Activated CD8-positive, alpha-beta memory T cell treated with anti-CD3 and anti-CD28 coated beads for 1 hour (primary cell): ENCODE results near the gene KIAA1958.
"Not testable (repeated sequence)": the region's sequence is repeated elsewhere in the genome, so short reads cannot be mapped to it uniquely, and the experiment has no call there.

ENCODE experiments used
- DNase-seq, 2 donors: peaks; one replicate each; pipeline ENCODE4 v3.0.0-alpha.2; 2020; ENCODE audit warnings: low read depth in 1 of 2; ENCODE audit errors: extremely low read depth in 1 of 2

Gene KIAA1958

DNA sequence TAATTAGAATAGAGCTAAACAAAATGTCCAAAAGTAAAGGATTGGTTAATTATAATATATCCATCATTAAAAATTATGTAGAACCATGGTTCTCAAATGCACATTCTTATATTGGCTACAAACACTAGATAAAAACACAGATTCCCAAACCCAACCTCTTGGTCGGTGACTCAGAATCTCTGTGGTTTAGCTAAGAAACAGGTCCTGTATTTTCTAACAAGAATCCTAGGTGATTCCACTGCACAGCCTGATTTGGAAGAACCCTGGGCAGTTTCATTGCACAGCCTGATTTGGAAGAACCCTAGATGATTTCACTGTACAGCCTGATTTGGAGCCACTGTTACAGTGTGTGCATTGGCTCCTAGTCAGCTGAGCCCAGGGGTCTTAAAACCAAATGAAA, 67.9 kb downstream of the KIAA1958 start:
- DNase-seq = no peak

GRCh38 chr9:112555101-112555643, 68.5 kb downstream of the KIAA1958 start:
- DNase-seq = no peak

- no peak for DNase-seq
These were observed 69.3 kb downstream of the KIAA1958 start for GRCh38 chr9:112555844-112556482.

- DNase-seq = no peak
These were observed 70.1 kb downstream of the KIAA1958 start for GRCh38 chr9:112556497-112557442.

- no peak for DNase-seq
These were observed 71.8 kb downstream of the KIAA1958 start for GRCh38 chr9:112558476-112558875.

GRCh38 chr9:112558978-112559377, 72.4 kb downstream of the KIAA1958 start:
- DNase-seq = no peak

GRCh38 chr9:112559629-112560413, 73.2 kb downstream of the KIAA1958 start:
- DNase-seq = no peak

- DNase-seq = no peak
These were observed 75.8 kb downstream of the KIAA1958 start for GRCh38 chr9:112562235-112562958.

- no peak for DNase-seq
These were observed 82.6 kb downstream of the KIAA1958 start for GRCh38 chr9:112569186-112569585.

- DNase-seq = no peak
These were observed 84.1 kb downstream of the KIAA1958 start for GRCh38 chr9:112570671-112571167.

- DNase-seq = no peak
These were observed 85.2 kb downstream of the KIAA1958 start for GRCh38 chr9:112571624-112572355.

GRCh38 chr9:112572416-112572815, 85.8 kb downstream of the KIAA1958 start:
- no peak for DNase-seq

- no peak for DNase-seq
These were observed 87.4 kb downstream of the KIAA1958 start for GRCh38 chr9:112574008-112574407.

DNA sequence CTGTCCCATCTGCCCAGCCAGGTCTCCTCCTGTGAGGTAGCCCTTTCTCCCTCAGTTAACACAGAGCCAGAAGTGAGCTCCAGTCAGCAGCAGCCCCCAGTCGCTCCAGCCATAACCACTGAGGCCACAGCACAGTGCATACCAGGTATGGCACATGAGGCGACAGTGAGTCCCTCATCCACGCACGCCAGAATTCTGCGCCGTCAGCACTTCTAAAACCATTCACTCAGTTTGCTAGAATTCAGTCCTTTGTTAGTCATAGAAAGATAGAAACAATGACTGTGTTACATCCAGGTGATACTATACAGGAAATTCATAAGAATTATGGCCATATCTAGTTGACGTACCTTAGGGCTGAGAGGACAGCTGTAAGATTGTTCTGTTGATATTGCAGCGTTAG, 88.5 kb downstream of the KIAA1958 start:
- no peak for DNase-seq

- no peak for DNase-seq
These were observed 95.0 kb downstream of the KIAA1958 start for GRCh38 chr9:112581469-112582176.

DNA sequence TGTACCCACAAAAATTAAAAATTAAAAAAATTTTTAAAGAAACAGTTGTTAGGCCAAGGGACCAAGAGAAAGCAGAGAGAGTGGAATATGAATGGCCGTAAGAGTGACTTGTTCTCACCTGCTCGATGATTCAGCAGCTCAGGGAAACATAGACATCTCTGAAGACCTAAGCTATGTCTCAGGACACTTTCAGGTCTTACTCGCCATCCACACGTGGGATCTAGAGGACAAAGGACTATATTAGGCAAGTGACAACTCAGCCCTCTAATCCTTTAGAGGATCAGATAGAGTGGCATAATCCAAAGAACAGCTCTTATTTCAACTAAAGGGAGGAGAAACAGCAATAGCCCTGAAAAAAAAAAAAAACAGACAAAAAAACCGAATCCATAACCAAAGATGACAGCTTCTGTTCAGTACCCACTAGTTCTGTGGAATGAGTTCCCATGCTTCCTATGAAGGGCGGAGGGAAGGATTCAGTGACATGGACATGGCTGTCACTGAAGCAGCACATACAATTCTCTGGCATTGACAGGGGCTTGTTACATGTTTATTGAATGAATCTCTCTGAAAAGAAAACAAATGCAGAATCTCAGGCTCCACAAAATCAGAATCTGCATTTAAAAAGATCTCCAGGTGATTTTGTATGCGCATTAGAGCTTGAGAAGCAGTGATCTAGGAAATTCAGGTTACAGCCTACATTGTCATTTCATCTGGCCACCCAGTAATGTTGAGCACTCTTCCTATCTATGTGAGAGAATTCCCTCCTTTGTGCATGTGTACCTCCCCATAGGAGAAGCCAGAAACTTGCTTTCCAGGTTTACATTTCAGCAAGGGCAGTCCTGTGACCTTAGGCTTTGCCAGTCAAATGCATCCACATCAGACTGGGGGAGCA, 96.0 kb downstream of the KIAA1958 start:
- no peak for DNase-seq

DNA sequence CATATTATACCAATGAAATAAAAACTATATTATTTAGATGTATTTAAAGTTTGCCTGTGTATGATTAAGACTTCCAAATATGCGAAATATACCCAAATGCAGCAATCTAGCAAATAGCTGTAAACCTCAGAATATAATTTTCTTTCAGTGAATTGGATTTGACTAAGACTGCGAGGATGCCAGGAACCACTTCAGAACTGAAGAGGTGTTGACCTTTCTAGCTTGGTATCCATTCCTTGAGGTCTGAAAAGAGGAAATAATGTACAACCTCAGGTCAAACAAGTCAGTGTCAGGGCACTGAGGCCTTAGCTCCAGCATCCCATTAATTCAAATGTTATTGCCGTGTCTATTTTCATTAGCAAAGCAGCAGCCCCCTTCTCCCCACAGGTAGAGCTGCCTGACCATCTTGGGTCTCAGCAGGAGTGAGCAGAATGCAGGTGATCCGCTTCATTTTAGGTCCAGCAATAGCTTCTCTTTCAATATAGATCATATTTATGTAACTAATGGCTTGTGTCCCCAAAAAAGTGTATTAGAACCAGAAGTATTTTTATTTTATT, 100.0 kb downstream of the KIAA1958 start:
- DNase-seq = no peak

DNA sequence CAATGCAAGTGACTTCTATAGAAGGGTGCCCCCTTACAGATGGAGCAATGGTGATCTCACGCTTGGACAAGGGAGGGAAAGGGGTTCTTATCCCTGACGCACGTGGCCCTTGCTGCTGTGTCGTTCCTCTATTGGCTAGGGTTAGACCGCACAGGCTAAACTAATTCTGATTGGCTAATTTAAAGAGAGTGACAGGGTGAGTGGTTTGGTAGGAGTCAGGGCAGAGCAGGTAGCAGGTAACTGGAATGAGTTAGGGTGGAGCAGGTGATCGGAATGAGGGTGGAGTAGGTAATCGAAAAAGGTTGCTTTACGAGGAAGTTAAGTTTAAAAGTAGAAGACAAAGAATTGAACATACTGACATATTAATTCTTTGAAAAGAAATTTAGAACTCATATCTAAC, 105.2 kb downstream of the KIAA1958 start:
- not testable (repeated sequence) for DNase-seq
